Fibroblast of villous mesenchyme (primary cell): ENCODE measurements around the gene SMIM35. TPM values are rescaled to one million over a fixed set of nuclear protein-coding genes. Genes with fewer than 3 reads are reported as not detected.
"Not testable (repeated sequence)": the region's sequence is repeated elsewhere in the genome, so short reads cannot be mapped to it uniquely, and the experiment has no call there.

Experiments
- DNase-seq: peaks from one replicate; pipeline ENCODE4 v3.0.0-alpha.2; 2010; ENCODE audit warnings: low read depth
- H3K4me3 ChIP-seq: 2 replicates; pipeline ENCODE4 v1.5.1; 2011; ENCODE audit warnings: low read depth, mild to moderate bottlenecking, low read length
- total RNA-seq: library from RNA; depleted of rRNA; stranded (reverse); fragments of >200 nt; gene quantifications from 2 replicates; pipeline ENCODE4 v1.2.3, GENCODE V29; 2012
- TF ChIP-seq, protein P1 (sequence below): IDR thresholded peaks from 2 replicates; pipeline ENCODE4 v1.5.1; 2012; ENCODE audit warnings: low read depth, mild to moderate bottlenecking, low read length; ENCODE audit not compliant: insufficient read depth

Gene SMIM35
- total RNA-seq, 1 donor = not detected

DNA sequence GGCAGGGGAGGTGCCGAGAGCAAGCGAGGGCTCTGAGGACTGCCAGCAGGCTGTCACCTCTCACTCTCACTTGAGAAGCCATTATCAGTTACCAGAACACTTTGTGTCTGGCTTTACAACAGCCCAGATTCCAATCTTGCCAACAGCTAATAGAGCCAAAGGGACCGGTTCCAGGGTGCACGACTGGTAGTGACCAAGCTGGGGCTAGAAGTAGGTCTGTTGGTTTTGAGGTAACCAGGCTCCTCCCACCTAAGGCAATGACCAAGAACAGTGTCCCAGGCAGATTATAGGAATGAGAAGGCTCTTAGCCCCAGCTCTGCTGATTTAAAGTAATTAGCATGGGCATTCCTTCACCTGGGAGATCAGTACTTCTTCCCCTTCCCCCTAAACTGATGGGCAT lies 107.8 kb downstream of the SMIM35 start:
- no peak for DNase-seq
- TF ChIP-seq, protein P1, sequence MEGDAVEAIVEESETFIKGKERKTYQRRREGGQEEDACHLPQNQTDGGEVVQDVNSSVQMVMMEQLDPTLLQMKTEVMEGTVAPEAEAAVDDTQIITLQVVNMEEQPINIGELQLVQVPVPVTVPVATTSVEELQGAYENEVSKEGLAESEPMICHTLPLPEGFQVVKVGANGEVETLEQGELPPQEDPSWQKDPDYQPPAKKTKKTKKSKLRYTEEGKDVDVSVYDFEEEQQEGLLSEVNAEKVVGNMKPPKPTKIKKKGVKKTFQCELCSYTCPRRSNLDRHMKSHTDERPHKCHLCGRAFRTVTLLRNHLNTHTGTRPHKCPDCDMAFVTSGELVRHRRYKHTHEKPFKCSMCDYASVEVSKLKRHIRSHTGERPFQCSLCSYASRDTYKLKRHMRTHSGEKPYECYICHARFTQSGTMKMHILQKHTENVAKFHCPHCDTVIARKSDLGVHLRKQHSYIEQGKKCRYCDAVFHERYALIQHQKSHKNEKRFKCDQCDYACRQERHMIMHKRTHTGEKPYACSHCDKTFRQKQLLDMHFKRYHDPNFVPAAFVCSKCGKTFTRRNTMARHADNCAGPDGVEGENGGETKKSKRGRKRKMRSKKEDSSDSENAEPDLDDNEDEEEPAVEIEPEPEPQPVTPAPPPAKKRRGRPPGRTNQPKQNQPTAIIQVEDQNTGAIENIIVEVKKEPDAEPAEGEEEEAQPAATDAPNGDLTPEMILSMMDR = no peak
- no peak overlapping the region for H3K4me3 ChIP-seq

DNA sequence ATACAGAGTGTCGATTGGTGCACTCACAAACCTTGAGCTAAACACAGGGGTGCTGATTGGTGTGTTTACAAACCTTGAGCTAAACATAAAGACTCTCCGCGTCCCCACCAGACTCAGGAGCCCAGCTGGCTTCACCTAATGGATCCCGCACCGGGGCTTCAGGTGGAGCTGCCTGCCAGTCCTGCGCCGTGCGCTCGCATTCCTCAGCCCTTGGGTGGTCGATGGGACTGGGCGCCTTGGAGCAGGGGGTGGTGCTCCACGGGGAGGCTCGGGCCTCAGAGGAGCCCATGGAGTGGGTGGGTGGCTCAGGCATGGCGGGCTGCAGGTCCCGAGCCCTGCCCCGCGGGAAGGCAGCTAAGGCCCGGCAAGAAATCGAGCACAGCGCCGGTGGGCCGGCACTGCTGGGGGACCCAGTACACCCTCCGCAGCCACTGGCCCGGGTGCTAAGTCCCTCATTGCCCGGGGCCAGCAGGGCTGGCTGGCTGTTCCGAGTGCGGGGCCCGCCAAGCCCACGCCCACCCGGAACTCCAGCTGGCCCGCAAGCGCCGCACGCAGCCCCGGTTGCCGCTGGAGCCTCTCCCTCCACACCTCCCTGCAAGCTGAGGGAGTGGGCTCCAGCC lies 108.4 kb downstream of the SMIM35 start:
- H3K4me3 ChIP-seq, DNase-seq: not testable (repeated sequence)

DNA sequence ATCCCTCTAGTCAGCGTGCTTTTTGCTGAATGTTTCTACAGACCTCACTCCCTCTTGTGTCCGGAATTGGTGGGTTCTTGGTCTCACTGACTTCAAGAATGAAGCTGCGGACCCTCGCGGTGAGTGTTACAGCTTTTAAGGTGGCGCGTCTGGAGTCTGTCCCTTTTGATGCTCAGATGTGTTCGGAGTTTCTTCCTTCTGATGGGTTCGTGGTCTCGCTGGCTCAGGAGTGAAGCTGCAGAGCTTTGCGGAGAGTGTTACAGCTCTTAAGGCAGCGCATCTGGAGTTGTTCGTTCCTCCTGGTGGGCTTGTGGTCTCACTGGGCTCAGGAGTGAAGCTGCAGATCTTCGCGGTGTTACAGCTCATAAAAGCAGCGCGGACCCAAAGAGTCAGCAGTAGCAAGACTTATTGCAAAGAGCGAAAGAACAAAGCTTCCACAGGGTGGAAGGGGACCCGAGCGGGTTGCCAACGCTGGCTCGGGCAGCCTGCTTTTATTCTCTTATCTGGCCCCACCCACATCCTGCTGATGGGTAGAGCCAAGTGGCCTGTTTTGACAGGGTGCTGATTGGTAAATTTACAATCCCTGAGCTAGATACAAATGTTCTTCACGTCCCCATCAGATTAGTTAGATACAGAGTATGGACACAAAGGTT lies 109.0 kb downstream of the SMIM35 start:
- not testable (repeated sequence) for DNase-seq, H3K4me3 ChIP-seq

DNA sequence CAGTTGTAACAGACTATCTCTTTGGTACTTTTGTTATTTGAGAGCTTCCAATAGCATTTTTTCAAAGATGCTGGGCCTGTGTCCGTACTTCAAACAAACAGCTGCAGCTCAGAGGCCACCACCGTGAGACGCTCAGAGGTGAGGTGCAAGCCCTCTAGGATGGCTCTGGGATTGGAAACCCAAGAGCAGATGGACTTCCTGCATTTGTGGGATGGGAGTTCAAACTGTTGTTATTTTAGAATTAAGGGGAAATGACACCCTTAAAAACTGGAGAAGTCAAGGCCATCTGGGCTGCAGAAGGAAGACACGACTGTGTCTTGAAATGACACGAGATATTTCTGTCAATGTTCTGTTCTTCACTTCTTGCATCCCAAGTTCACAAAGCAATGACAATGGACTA lies 109.7 kb downstream of the SMIM35 start:
- no peak overlapping the region for H3K4me3 ChIP-seq
- TF ChIP-seq, protein P1 = no peak
- no peak for DNase-seq

DNA sequence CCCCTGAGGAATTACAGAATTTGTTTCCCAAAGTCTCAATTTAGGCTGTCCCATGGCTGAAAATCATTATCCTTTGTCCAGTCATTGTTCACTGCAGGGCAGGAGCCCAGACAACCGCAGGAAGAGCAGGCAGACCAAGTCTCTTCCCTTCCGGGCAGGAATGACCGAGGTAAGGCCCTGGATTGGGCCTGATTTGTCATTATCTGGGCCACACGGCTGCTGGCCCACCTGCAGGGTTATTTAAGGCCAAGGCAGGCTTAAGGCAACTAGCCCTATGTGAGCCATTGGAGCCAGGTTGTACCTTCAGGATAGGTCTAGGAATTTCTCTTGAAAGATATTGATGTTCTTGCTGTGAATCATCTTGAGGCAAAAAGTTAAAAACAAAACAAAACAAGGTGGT lies 110.3 kb downstream of the SMIM35 start:
- TF ChIP-seq, protein P1 = no peak
- H3K4me3 ChIP-seq = no peak overlapping the region

DNA sequence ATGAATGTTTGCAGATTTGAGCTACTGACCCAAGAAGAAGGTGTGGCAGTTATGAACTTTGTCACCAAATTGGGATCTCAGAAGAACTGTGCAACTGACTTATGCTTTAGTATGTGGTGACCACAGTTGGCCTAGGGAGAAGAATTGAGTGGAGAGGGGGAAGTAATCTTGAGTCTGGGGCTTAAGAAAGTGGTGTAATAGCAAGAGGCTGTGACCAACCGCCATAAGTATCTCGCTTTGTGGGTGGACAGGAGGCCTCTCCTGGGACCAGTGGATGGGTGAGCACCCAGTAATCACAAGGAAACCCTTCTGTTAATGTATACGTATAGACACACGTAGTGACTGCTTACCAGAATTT lies 113.3 kb downstream of the SMIM35 start:
- no peak overlapping the region for H3K4me3 ChIP-seq
- no peak for DNase-seq
- TF ChIP-seq, protein P1 = no peak

More for the DNA sequence above, 110.3 kb downstream of the SMIM35 start:
- no peak for DNase-seq

DNA sequence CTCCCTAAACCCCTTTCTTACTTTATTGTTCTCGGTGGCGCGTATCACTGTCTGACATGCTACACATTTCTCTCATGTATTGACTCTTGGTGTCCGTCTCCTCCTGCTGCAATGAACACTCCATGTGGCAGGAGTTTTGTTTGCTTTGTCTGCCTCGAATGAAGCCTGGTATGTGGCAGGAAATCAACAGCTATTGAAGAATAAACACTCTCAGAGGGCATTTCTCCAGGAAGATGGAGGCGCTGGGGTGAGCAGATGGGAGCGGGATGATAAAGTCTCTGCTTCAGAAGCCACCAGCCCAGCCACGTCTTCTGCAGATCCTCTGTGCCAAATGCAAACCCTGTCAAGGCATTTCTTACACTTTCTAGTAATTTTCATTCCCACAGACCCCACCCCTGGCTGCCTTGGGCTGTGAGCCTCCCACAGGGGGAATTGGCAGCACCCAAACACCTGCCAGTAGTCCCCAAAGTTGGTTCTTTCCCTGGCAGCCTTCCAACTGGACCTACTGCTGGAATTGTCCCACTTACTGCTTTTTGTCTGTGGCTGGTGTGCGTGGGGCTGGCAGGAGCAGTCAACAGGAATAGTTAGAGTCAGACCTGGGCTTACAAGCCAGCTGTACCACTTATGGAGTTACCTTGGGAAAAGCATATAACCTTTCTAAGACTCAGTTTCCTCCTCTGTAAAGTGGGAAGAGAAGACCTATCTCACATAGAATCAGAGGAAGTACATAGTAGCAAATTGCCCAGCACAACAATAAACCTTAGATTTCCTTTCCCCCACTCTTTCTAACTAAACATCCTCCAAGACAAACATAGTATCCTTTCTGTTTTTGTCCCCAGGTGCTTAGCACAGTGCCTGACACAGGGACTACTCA lies 113.9 kb downstream of the SMIM35 start:
- TF ChIP-seq, protein P1 = no peak
- no peak for DNase-seq
- no peak overlapping the region for H3K4me3 ChIP-seq
